Measurements from ENCODE around the gene GPATCH1. TPM values are rescaled to one million over a fixed set of nuclear protein-coding genes. Genes with fewer than 3 reads are reported as not detected.

GPATCH1 gene
- total and polyA plus RNA-seq, 2 of the 13 experiments (the other 11 are each of a cell fraction or from before 2014, with no cell fraction given), result 6.8 to 6.9 TPM

DNA sequence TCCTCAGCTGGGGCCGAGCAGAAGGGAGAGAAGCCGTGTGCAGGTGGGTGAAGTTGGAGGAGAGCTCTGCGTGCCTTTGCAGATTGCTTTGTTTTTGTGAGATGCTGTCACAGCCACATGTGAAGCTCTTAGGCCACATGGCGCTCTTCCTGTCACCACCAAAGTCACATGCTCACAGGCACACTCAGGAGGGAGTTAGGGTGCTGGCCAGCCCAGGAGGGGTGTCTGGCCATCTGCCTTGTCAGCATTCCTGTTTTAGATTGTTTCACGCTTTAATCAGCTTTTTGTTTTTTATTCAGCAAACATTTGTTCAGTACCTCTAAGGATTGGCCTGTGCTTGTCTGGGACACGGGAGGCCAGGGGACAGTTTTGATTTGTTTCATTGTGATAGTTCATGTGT, 21.9 kb downstream of the GPATCH1 start:
- no peak for DNase-seq (ENCODE audit: low spot score)
- no peaks in the 10 kb centered on the region for H3K9me3 ChIP-seq (ENCODE audit: low read length)
- H4K20me1 ChIP-seq (ENCODE audit: insufficient read depth, low read length), result no peaks in the 10 kb centered on the region
- no peak overlapping the region for H3K4me2 ChIP-seq (ENCODE audit: low read depth, low read length)
- CTCF ChIA-PET (ENCODE audit: low intra/inter-chr PET ratio, low total read pairs), result no interaction called here
- peaks cover 34% of the 10 kb centered on the region for H3K4me1 ChIP-seq (ENCODE audit: insufficient read depth, low read length)
- intact Hi-C loops (cut with micrococcal nuclease; ENCODE audit: unreplicated experiment) (no loop called here), in situ Hi-C loops (cut with HindIII; ENCODE audit: extremely low pct_ligation_motif_present, low pct_unique_long_range_greater_than_20kb) (no loop called here)
- H3K4me3 ChIP-seq (replicated peaks in 1 of 3; ENCODE audit: insufficient read depth in 1 of 3, low read depth in 2 of 3, low read length in 3 of 3), result no peak overlapping the region
- no peaks in the 10 kb centered on the region for H3K27me3 ChIP-seq (ENCODE audit: control insufficient read depth in 1 of 2, insufficient read depth in 2 of 2, low read length in 2 of 2)
- BruUV-seq (replicated peaks), result no TSS peak
- no peak for ATAC-seq
- no peak overlapping the region for H3K9ac ChIP-seq (ENCODE audit: insufficient read depth, low read depth, low read length)
- H3K36me3 ChIP-seq (replicated peaks in 1 of 2; ENCODE audit: control insufficient read depth in 1 of 2, insufficient read depth in 2 of 2, low read length in 2 of 2), result peaks cover 13 to 36% of the 10 kb centered on the region in 2 experiments; a peak in 4 of 5 replicates
- no peak for FAIRE-seq
- peak; percentile 39; the same call in 1 of the 2 replicates for TF ChIP-seq MAFF (IDR thresholded peaks at IDR 0.05; ENCODE audit: low read depth, low read length)
- TF ChIP-seq ZKSCAN1 (IDR thresholded peaks at IDR 0.05; ENCODE audit: low read length), result no peak
- TF ChIP-seq MAFK (conservative IDR thresholded peaks at IDR 0.05 in 1 of 2, IDR thresholded peaks at IDR 0.05 in 1 of 2; ENCODE audit: low read length in 2 of 2), result peak; percentile 49 to 69; a peak in 3 of 4 replicates
- no peak for TF ChIP-seq POLR2G (IDR thresholded peaks at IDR 0.05; ENCODE audit: low read depth, low read length)
- TF ChIP-seq, protein P1, sequence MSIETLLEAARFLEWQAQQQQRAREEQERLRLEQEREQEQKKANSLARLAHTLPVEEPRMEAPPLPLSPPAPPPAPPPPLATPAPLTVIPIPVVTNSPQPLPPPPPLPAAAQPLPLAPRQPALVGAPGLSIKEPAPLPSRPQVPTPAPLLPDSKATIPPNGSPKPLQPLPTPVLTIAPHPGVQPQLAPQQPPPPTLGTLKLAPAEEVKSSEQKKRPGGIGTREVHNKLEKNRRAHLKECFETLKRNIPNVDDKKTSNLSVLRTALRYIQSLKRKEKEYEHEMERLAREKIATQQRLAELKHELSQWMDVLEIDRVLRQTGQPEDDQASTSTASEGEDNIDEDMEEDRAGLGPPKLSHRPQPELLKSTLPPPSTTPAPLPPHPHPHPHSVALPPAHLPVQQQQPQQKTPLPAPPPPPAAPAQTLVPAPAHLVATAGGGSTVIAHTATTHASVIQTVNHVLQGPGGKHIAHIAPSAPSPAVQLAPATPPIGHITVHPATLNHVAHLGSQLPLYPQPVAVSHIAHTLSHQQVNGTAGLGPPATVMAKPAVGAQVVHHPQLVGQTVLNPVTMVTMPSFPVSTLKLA (IDR thresholded peaks at IDR 0.05), result peak; percentile 98
- 95% methylated on average over 5 of the region's 6 CpGs for WGBS (ENCODE audit: low lambda C conversion rate)
- H2AFZ ChIP-seq (ENCODE audit: low read length), result no peak overlapping the region
- no peaks in the 10 kb centered on the region for H3K79me2 ChIP-seq (ENCODE audit: insufficient read depth, low read length)
- no peak overlapping the region for H3K27ac ChIP-seq (ENCODE audit: extremely low read length, insufficient read depth, low read length)
- POLR2A ChIA-PET, result interaction anchor here (0.7 kb wide), 1 partner anchor 62 kb away, joined by 3 read pairs; no protein-coding TSS in a partner anchor

DNA sequence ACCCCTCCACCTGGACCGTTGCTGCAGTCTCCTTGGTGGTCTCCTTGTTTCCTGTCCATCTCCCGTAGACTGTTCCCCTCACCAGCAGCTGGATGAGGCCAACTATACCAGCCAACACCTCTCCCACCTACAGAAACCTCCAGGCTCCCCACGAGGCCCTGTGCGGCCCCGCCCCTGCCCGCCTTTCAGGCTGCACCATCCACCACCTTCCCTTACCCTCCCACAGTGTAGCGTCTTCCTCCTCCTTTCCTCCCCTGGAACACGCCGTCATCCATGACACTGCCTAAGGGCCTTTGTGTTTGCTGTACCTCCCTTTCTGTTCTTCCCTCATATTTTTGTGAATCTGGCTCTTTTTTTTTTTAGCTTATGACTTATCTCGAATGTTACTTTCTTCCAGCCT, 27.2 kb downstream of the GPATCH1 start:
- in situ Hi-C loops (cut with HindIII; ENCODE audit: extremely low pct_ligation_motif_present, low pct_unique_long_range_greater_than_20kb), result no loop called here
- CTCF ChIA-PET (ENCODE audit: low intra/inter-chr PET ratio, low total read pairs), result no interaction called here
- BruUV-seq (replicated peaks), result no TSS peak
- H3K9ac ChIP-seq (ENCODE audit: insufficient read depth, low read depth, low read length), result no peak overlapping the region
- DNase-seq (ENCODE audit: low spot score) (no peak), FAIRE-seq (no peak), ATAC-seq (no peak)
- no peak overlapping the region for H3K4me3 ChIP-seq (replicated peaks in 1 of 3; ENCODE audit: insufficient read depth in 1 of 3, low read depth in 2 of 3, low read length in 3 of 3)
- H2AFZ ChIP-seq (ENCODE audit: low read length), result no peak overlapping the region
- H3K27me3 ChIP-seq (ENCODE audit: control insufficient read depth in 1 of 2, insufficient read depth in 2 of 2, low read length in 2 of 2), result no peaks in the 10 kb centered on the region
- no peaks in the 10 kb centered on the region for H3K4me1 ChIP-seq (ENCODE audit: insufficient read depth, low read length)
- H3K27ac ChIP-seq (ENCODE audit: extremely low read length, insufficient read depth, low read length), result no peak overlapping the region
- POLR2A ChIA-PET, result no interaction called here
- H4K20me1 ChIP-seq (ENCODE audit: insufficient read depth, low read length), result no peaks in the 10 kb centered on the region
- intact Hi-C loops (cut with micrococcal nuclease; ENCODE audit: unreplicated experiment), result no loop called here
- no peaks in the 10 kb centered on the region for H3K9me3 ChIP-seq (ENCODE audit: low read length)
- H3K4me2 ChIP-seq (ENCODE audit: low read depth, low read length), result no peak overlapping the region
- H3K36me3 ChIP-seq (replicated peaks in 1 of 2; ENCODE audit: control insufficient read depth in 1 of 2, insufficient read depth in 2 of 2, low read length in 2 of 2), result peaks cover 22 to 62% of the 10 kb centered on the region in 2 experiments
- WGBS (ENCODE audit: low lambda C conversion rate), result 93% methylated on average over 10 of the region's 10 CpGs
- no peaks in the 10 kb centered on the region for H3K79me2 ChIP-seq (ENCODE audit: insufficient read depth, low read length)
- TF ChIP-seq PTBP1 (IDR thresholded peaks at IDR 0.05; ENCODE audit: low read depth, low read length, poor library complexity, severe bottlenecking) (no peak), YEATS2 (CRISPR knock-in tag; IDR thresholded peaks at IDR 0.05; ENCODE audit: borderline replicate concordance) (no peak), IKZF4 (CRISPR knock-in tag; IDR thresholded peaks at IDR 0.05; ENCODE audit: borderline replicate concordance, low read depth, not compliant biosample characterization) (no peak), CENPT (CRISPR knock-in tag; IDR thresholded peaks at IDR 0.05; ENCODE audit: low read depth) (no peak), AFF4 (CRISPR knock-in tag; IDR thresholded peaks at IDR 0.05) (no peak), SUZ12 (IDR thresholded peaks at IDR 0.05; ENCODE audit: low read depth, low read length) (no peak), FOXO1 (CRISPR knock-in tag; IDR thresholded peaks at IDR 0.05) (no peak)
